Uterus (tissue), 4 donors: Measurements from ENCODE around the gene UACA. TPM values are rescaled to one million over a fixed set of nuclear protein-coding genes. Genes with fewer than 3 reads are reported as not detected.

ENCODE experiments used
- DNase-seq, 2 donors: peaks; one replicate each; pipeline ENCODE4 v3.0.0-alpha.2; 2019 to 2020
- H3K27ac ChIP-seq, 2 donors: fragments of 200-600 bp; sonication (generic); 1 replicate in 1 of 2; 2 replicates in 1 of 2; pipeline ENCODE4 v1.5.1; 2016 to 2018
- H3K27me3 ChIP-seq, 2 donors: fragments of 200-600 bp; sonication (generic); one replicate each; pipeline ENCODE4 v1.5.1; 2018 to 2019; ENCODE audit warnings: control low read depth in 1 of 2
- H3K36me3 ChIP-seq, 2 donors: fragments of 200-600 bp; sonication (generic); one replicate each; pipeline ENCODE4 v1.5.1; 2019; ENCODE audit warnings: control low read depth in 1 of 2
- H3K4me1 ChIP-seq, 2 donors: fragments of 200-600 bp; sonication (generic); one replicate each; pipeline ENCODE4 v1.5.1; 2018 to 2019; ENCODE audit warnings: control low read depth in 1 of 2
- H3K4me3 ChIP-seq, 2 donors: fragments of 200-600 bp; sonication (generic); 1 replicate in 1 of 2; 2 replicates in 1 of 2; pipeline ENCODE4 v1.5.1; 2018 to 2019; ENCODE audit warnings: mild to moderate bottlenecking in 1 of 2
- H3K9me3 ChIP-seq, 2 donors: fragments of 200-600 bp; sonication (generic); one replicate each; pipeline ENCODE4 v1.5.1; 2019; ENCODE audit warnings: control low read depth in 1 of 2
- CTCF ChIP-seq, 4 experiments: fragments of 200-600 bp in 2 of 4; fragments of 450-650 bp in 2 of 4; sonication (generic) in 2 of 4; IDR thresholded peaks; one replicate each; pipeline ENCODE4 v1.5.1; 2016 to 2019; ENCODE audit warnings: antibody characterized with exemption in 4 of 4, mild to moderate bottlenecking in 2 of 4, moderate library complexity in 1 of 4
- POLR2A ChIP-seq, 2 donors: fragments of 450-650 bp; IDR thresholded peaks; one replicate each; pipeline ENCODE4 v1.6.1; 2016; ENCODE audit warnings: antibody characterized with exemption in 2 of 2, mild to moderate bottlenecking in 1 of 2, moderate library complexity in 1 of 2
- intact Hi-C: fragments of 100-400 bp; cut with DNase I; formaldehyde crosslinking; loops from one replicate; pipeline ENCODE4 v1.15.1; 2023; ENCODE audit warnings: low total_unique reads
- total RNA-seq, 4 donors: library from RNA; depleted of rRNA in 3 of 4; stranded (reverse); fragments of >200 nt in 3 of 4; gene quantifications; one replicate each; pipeline versions ENCODE4 v1.1.0 to v1.2.4, GENCODE V29; 2014 to 2023
- donor health status: DM: yes; HTN: yes; CAD: no.

UACA gene
- total RNA-seq, 4 donors from 2014 or later = 20.9 to 147 (median 60.6) TPM

- TF ChIP-seq POLR2A (IDR thresholded peaks at IDR 0.05) (no peak), CTCF (IDR thresholded peaks at IDR 0.05) (no peak)
- no peak for DNase-seq
- Histone ChIP-seq H3K27ac (no peak overlapping the region), H3K4me1 (no peaks in the 10 kb centered on the region), H3K4me3 (no peak overlapping the region), H3K27me3 (no peaks in the 10 kb centered on the region), H3K36me3 (no peaks in the 10 kb centered on the region), H3K9me3 (no peaks in the 10 kb centered on the region)
- intact Hi-C loops = no loop called here
Measured at GRCh38 chr15:70633991-70634390, 129.4 kb downstream of the UACA start.

- no peaks in the 10 kb centered on the region for H3K36me3 ChIP-seq
- no peak for DNase-seq
- H3K27ac ChIP-seq = no peak overlapping the region
- no peak overlapping the region for H3K4me3 ChIP-seq
- H3K9me3 ChIP-seq = no peaks in the 10 kb centered on the region
- intact Hi-C loops = no loop called here
- no peaks in the 10 kb centered on the region for H3K4me1 ChIP-seq
- H3K27me3 ChIP-seq = no peaks in the 10 kb centered on the region
- TF ChIP-seq CTCF (IDR thresholded peaks at IDR 0.05) (no peak), POLR2A (IDR thresholded peaks at IDR 0.05) (no peak)
Measured at GRCh38 chr15:70633103-70633831, 130.1 kb downstream of the UACA start.

DNA sequence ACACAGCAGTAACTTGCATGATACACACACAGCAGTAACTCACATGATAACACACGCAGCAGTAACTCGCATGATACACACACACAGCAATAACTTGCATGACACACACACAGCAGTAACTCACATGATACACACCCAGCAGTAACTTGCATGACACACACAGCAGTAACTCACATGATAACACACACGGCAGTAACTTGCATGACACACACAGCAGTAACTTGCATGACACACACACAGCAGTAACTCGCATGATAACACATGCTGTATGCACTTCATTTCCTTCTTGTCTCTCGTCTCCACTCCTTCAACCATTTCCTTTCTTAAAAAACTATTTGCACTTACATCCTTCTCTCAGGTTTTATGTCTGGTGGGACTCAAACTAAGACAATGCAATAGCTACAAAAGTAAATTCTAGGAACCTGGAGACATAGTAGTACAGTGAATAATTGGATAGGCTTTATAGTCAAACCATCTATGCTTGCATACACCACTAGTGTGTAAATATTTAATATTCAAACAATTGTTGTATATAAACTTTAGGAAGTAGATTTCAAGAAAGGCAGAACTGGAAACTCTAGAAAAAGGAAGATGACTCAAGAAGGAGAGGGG is 130.8 kb downstream of the UACA start:
- Histone ChIP-seq H3K27ac (no peak overlapping the region), H3K27me3 (no peaks in the 10 kb centered on the region), H3K4me3 (no peak overlapping the region), H3K4me1 (no peaks in the 10 kb centered on the region), H3K36me3 (no peaks in the 10 kb centered on the region), H3K9me3 (no peaks in the 10 kb centered on the region)
- intact Hi-C loops = no loop called here
- no peak for TF ChIP-seq CTCF (IDR thresholded peaks at IDR 0.05)
- no peak for TF ChIP-seq POLR2A (IDR thresholded peaks at IDR 0.05)
- no peak for DNase-seq

- intact Hi-C loops = no loop called here
- H3K27ac ChIP-seq = no peak overlapping the region
- H3K4me3 ChIP-seq = no peak overlapping the region
- no peak for DNase-seq
- H3K4me1 ChIP-seq = no peaks in the 10 kb centered on the region
- TF ChIP-seq CTCF (IDR thresholded peaks at IDR 0.05) (no peak), POLR2A (IDR thresholded peaks at IDR 0.05) (no peak)
- no peaks in the 10 kb centered on the region for H3K9me3 ChIP-seq
- H3K27me3 ChIP-seq = no peaks in the 10 kb centered on the region
- H3K36me3 ChIP-seq = no peaks in the 10 kb centered on the region
Measured at GRCh38 chr15:70632079-70632478, 131.3 kb downstream of the UACA start.

GRCh38 chr15:70629735-70630273 is 133.6 kb downstream of the UACA start:
- Histone ChIP-seq H3K9me3 (no peaks in the 10 kb centered on the region), H3K27ac (no peak overlapping the region), H3K36me3 (no peaks in the 10 kb centered on the region), H3K27me3 (no peaks in the 10 kb centered on the region), H3K4me3 (no peak overlapping the region), H3K4me1 (no peaks in the 10 kb centered on the region)
- TF ChIP-seq POLR2A (IDR thresholded peaks at IDR 0.05) (no peak), CTCF (IDR thresholded peaks at IDR 0.05) (no peak)
- intact Hi-C loops = no loop called here
- DNase-seq = no peak
